ENCODE results near the gene PDIA5.
A peak's percentile ranks its signal among the peaks of the same experiment; 100 is the strongest.

PDIA5 gene

DNA sequence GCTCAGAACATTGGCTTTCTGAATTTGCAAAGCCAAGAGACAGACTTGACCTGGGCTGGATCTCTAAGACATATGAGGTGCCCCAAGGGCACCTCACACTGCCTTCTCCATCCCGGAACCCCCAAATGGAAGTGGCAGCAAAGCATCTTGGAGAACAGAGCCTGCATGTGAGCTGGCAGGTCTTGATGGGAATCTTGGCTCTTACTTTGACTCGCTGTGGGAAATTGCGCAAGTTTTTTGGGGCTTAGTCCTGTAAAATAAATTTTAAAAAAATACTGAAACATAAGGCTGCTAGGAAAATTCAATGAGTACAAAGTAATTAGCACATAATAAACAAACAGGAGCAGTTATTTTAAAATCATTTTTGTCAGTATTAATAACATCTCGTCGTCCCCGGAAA lies 121.2 kb downstream of the PDIA5 start:
- no peak for DNase-seq

DNA sequence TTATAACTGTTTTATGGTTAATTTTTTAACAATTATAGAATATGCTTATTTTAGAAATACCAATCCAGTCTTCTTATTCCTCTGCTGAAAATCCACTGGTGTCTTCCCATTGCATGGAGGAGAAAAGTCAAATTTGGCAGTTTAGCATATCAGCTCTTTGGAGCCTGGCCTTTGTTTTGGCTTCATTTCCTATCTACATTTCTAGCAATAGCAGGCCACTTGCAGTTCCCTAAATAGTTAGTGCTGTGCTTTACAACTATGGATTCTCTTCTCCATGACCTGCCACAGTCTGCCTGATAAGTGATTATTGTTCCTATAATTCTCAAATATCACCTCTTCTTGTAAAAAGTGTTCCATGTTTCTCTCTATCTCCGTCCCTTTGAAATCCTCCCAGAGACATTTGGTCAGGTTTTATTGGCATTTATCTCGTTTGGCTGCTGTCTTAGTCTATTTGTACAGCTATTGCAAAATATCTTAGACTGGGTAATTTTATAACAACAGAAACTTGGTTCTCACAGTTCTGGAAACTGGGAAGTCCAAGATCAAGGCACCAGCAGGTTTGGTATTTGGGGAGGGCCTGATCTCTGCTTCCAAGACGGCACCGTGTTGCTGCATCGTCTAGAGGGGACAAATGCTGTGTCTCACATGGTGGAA lies 126.8 kb downstream of the PDIA5 start:
- DNase-seq, result no peak

DNA sequence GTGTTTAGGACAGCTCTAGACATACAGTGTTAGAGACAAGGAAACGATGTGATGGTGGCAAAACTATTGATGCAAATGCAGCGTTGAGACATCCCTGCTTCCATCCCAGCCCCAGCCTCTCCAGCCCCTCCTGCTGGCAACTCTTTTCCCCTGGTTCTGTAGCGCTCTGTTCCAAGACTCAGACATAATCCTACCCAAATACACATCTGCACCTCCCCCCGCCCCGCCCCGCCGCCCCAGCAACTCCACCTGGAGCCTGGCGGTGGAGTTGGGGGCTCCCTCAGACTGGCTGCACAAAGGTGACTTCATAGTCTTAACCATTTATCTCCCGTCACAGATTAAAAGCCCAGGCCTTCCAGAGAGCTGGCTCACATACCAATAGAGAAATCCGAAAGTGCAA lies 127.7 kb downstream of the PDIA5 start:
- no peak for DNase-seq

DNA sequence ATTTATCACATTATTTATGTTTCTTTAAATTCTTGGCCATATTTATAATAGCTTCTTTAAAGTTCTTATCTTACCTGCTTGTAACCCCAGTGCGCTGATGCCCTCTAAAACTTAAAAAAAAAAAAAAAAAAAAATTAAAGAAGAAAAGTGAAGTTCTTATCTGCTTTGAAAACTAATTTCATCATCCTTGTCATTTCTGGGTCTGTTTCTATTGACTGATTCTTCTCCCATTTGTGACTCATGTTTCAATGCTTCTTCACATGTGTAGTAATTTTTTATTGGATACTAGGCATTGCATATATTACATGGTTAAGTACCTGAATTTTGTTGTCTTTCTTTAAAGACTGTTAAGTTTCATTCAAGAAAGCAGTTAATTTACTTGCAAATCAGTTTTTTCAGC lies 131.5 kb downstream of the PDIA5 start:
- DNase-seq, result no peak

DNA sequence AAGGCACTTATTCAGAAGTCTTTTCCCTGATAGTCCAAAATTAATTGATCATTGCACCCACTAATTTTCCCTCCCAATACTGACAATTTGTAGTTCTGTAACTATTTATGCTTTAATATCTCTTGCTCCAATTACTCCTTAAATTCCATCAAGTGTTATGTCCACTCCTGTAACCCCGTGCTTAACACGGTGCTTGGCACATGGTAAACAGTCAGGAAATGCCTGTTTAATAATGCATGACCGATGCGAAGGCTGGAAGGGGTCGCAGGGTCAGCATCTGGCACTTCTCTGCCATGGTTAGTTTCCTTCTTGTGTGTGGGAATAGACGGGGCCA lies 134.4 kb downstream of the PDIA5 start:
- DNase-seq, result no peak

DNA sequence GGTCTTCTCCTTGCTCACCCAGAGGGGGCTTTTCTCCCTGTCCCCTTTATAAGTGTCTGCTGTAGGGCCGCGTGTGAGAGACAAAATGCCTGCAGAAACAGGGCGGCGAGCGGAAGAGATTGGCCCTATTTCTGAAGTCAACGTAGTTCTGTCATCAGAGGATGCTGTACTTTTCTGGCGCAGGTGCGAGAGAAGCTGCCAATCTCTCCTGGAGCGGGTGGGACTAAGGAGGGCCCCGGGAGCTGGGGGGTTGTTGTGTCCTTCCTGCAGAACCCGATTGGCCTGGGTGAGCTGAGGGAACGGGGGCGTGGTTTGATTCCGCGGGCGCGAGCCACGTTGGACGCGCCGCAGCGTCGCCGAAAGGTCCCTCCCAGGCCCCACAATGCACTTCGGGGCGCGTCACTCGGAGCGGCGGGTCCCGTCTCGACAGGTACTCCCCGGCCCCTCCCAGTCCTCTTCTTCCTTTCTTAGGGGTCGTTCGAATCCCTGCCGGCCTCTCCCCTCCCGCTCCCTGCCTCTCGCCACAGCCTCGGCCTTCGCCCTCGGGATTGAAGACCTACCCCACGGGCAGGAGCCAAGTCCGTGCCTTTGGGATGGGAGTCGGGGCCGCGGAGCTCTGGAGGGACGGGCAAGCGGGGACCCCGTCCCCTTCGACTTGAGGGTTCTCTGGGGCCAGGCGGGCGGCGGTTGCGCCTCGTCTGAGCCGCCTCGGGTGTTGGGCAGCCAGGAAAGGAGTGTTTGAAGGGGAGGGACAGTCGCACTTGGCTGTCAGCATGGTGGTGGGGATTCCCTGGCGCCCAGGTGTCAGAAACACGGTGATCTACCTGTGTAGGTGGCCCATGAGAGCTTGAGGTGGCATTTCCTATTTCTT lies 135.0 kb downstream of the PDIA5 start, which contains the start of gene SEC22A:
TSS of gene SEC22A (plus strand) at position 387 of the 871 bp plus-strand sequence. CDS start 7,275 bp downstream, outside the sequence.
- DNase-seq, result peak; percentile 95

DNA sequence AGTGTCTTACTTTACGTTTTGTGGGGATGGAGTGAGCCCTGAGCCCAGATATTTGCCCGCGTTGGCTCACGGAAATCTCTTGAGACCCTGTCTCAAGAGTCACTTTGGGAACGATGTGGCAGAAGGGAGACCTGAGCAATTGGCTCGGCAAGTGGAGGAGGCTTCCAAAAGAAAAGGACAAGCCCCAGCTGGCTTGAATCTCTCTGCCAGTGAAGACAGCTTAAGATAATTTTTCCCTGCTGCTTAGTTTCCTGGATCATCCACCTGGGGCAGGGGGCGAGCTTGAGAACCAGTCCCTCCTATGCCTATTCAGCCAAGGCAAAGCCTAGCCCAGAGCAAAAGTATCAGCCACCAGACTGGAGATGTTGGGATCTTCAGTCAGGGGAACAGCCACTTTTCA lies 135.6 kb downstream of the PDIA5 start:
- no peak for DNase-seq

Data from stimulated activated CD4-positive, alpha-beta T cell treated with anti-CD3 and anti-CD28 coated beads, Interleukin-4, amount 100 ng/mL, for 24 hours (primary cell).